Stimulated activated CD8-positive, alpha-beta memory T cell treated with anti-CD3 and anti-CD28 coated beads, Interleukin-15, amount 100 ng/mL, for 1 hour (primary cell): Measurements from ENCODE around the gene CBR3.
"Not testable (repeated sequence)": the region's sequence is repeated elsewhere in the genome, so short reads cannot be mapped to it uniquely, and the experiment has no call there.

ENCODE experiments used
- DNase-seq: peaks from one replicate; pipeline ENCODE4 v3.0.0-alpha.2; 2020; ENCODE audit warnings: low read depth

CBR3 gene

GRCh38 chr21:36120304-36120888, 14.5 kb upstream of the CBR3 start:
- DNase-seq, result no peak

- no peak for DNase-seq
Observed at GRCh38 chr21:36122977-36123376, 11.9 kb upstream of the CBR3 start.

GRCh38 chr21:36124395-36124794, 10.5 kb upstream of the CBR3 start:
- no peak for DNase-seq

- DNase-seq, result peak; percentile 27
Observed at GRCh38 chr21:36125512-36126207, 9.2 kb upstream of the CBR3 start.

GRCh38 chr21:36126208-36126565, 8.7 kb upstream of the CBR3 start:
- no peak for DNase-seq

GRCh38 chr21:36126621-36127110, 8.2 kb upstream of the CBR3 start:
- DNase-seq, result no peak

GRCh38 chr21:36127250-36127904, 7.5 kb upstream of the CBR3 start:
- no peak for DNase-seq

GRCh38 chr21:36127977-36128376, 6.9 kb upstream of the CBR3 start:
- DNase-seq, result no peak

GRCh38 chr21:36129219-36129618, 5.7 kb upstream of the CBR3 start:
- no peak for DNase-seq

- DNase-seq, result not testable (repeated sequence)
Observed at GRCh38 chr21:36130414-36130762, 4.5 kb upstream of the CBR3 start.

- not testable (repeated sequence) for DNase-seq
Observed at GRCh38 chr21:36130839-36131238, 4.0 kb upstream of the CBR3 start.

GRCh38 chr21:36132696-36133095, 2.2 kb upstream of the CBR3 start:
- DNase-seq, result no peak

GRCh38 chr21:36135391-36136102, 668 bp downstream of the CBR3 start:
- DNase-seq, result no peak

- DNase-seq, result not testable (repeated sequence)
Observed at GRCh38 chr21:36139791-36140190, 4.9 kb downstream of the CBR3 start.

GRCh38 chr21:36141513-36141925, 6.6 kb downstream of the CBR3 start:
- DNase-seq, result peak; percentile 72

- not testable (repeated sequence) for DNase-seq
Observed at GRCh38 chr21:36144233-36144632, 9.4 kb downstream of the CBR3 start.

GRCh38 chr21:36145259-36145658, 10.4 kb downstream of the CBR3 start:
- no peak for DNase-seq

GRCh38 chr21:36147911-36148310, 13.0 kb downstream of the CBR3 start:
- no peak for DNase-seq

GRCh38 chr21:36148886-36149285, 14.0 kb downstream of the CBR3 start:
- DNase-seq, result no peak

- no peak for DNase-seq
Observed at GRCh38 chr21:36149788-36150711, 15.2 kb downstream of the CBR3 start.

GRCh38 chr21:36155603-36156338, 20.9 kb downstream of the CBR3 start:
- no peak for DNase-seq
